ENCODE measurements around the gene CERS5.
A peak's percentile ranks its signal among the peaks of the same experiment; 100 is the strongest.

The CERS5 gene

GRCh38 chr12:50087151-50087550 lies 80.0 kb downstream of the CERS5 start:
- DNase-seq (ENCODE audit: low read depth) = no peak
- H3K4me3 ChIP-seq (ENCODE audit: low read length) = no peak overlapping the region
- TF ChIP-seq, protein P1, sequence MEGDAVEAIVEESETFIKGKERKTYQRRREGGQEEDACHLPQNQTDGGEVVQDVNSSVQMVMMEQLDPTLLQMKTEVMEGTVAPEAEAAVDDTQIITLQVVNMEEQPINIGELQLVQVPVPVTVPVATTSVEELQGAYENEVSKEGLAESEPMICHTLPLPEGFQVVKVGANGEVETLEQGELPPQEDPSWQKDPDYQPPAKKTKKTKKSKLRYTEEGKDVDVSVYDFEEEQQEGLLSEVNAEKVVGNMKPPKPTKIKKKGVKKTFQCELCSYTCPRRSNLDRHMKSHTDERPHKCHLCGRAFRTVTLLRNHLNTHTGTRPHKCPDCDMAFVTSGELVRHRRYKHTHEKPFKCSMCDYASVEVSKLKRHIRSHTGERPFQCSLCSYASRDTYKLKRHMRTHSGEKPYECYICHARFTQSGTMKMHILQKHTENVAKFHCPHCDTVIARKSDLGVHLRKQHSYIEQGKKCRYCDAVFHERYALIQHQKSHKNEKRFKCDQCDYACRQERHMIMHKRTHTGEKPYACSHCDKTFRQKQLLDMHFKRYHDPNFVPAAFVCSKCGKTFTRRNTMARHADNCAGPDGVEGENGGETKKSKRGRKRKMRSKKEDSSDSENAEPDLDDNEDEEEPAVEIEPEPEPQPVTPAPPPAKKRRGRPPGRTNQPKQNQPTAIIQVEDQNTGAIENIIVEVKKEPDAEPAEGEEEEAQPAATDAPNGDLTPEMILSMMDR (conservative IDR thresholded peaks at IDR 0.05; ENCODE audit: low read length) = no peak

- peak overlapping the region; percentile 90 for H3K4me3 ChIP-seq (ENCODE audit: low read length)
- TF ChIP-seq, protein P1 (conservative IDR thresholded peaks at IDR 0.05; ENCODE audit: low read length) = no peak
- DNase-seq (ENCODE audit: low read depth) = no peak
Measured at GRCh38 chr12:50086148-50086547, 81.0 kb downstream of the CERS5 start.

DNA sequence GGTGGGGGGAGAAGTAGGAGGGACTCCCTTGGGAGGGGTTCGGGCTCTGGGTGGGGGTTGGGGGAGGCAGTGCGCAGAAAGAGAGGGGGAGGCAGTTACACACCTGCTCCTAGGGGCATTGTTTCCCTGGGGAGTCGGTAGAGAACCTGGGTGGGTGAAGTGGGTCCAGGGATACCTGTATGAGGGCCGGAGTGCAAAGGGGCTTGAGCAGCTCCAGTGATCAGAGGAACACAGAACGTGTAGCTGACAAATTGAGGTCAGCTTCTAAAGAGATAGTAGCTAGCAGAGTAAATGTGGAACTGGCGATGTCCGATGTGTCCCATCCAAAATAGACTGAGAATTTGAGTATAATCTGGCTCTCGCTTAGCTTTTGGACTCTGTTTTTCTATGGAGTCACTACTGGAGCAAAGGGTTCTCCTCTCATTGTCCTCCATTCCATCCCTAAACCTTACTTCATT lies 81.5 kb downstream of the CERS5 start:
- no peak for DNase-seq (ENCODE audit: low read depth)
- peak overlapping the region; percentile 90 for H3K4me3 ChIP-seq (ENCODE audit: low read length)
- TF ChIP-seq, protein P1 (conservative IDR thresholded peaks at IDR 0.05; ENCODE audit: low read length) = no peak

DNA sequence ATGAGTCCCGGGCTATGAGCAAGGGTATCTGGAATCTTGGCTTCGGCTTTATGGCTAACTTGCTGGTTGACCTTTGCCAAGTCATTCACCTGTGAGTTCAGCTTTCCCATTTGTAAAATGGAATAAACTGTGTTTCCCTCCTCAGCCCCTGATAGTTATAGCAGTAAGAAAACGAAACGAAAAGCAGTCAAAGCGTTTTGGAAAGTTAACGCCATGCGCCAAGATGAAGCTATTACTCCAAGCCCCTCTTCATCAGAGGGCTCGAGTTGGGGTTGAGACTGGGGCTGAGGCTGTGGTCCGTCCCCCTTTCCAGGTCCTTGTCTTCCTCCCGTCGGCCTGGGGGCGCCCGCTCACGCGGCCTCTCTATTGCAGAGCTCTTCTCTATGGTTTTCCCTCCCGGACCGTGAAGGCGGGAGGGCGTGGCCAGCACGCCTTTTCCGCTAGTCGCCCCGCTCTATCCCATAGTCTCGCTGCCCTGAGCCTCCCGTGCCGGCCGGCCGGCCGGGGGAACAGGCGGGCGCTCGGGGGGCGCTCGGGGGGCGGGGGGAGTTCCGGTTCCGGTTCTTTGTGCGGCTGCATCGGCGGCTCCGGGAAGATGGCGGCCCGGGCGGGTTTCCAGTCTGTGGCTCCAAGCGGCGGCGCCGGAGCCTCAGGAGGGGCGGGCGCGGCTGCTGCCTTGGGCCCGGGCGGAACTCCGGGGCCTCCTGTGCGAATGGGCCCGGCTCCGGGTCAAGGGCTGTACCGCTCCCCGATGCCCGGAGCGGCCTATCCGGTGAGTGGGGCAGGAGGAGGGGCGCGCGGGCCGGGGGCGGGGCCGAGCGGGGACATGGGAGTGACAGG lies 82.2 kb downstream of the CERS5 start, which contains the start of gene SMARCD1:
TSS of gene SMARCD1 (plus strand) at position 568 of the 840 bp plus-strand sequence. CDS start at position 596, 28 bp downstream.
- TF ChIP-seq, protein P1 (conservative IDR thresholded peaks at IDR 0.05; ENCODE audit: low read length) = peak; percentile 62

DNA sequence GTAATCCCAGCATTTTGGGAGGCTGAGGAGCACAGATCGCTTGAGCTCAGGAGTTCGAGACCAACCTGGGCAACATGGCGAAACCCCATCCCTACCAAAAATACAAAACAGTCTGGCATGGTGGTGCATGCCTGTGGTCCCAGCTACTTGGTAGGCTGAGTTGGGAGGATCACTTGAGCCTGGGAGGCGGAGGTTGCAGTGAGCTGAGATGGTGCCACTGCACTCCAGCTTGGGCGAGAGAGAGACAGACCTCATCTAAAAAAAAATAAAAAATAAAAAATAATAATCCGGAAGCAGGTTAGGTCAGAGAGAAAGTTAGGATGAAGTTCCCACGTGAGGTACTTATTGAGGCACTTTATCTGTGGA lies 82.8 kb downstream of the CERS5 start:
- H3K4me3 ChIP-seq (ENCODE audit: low read length) = peak overlapping the region; percentile 90
- peak; percentile 20 for DNase-seq (ENCODE audit: low read depth)

More for the DNA sequence above, 82.2 kb downstream of the CERS5 start, which contains the start of gene SMARCD1:
- peak within 1 kb of the TSS; percentile 90 for H3K4me3 ChIP-seq (ENCODE audit: low read length)
- peak; percentile 90 for DNase-seq (ENCODE audit: low read depth)

GRCh38 chr12:50083301-50083700 lies 83.9 kb downstream of the CERS5 start:
- no peak overlapping the region for H3K4me3 ChIP-seq (ENCODE audit: low read length)
- TF ChIP-seq, protein P1 (conservative IDR thresholded peaks at IDR 0.05; ENCODE audit: low read length) = no peak
- peak; percentile 17 for DNase-seq (ENCODE audit: low read depth)

- DNase-seq (ENCODE audit: low read depth) = no peak
- TF ChIP-seq, protein P1 (conservative IDR thresholded peaks at IDR 0.05; ENCODE audit: low read length) = no peak
- no peak overlapping the region for H3K4me3 ChIP-seq (ENCODE audit: low read length)
Measured at GRCh38 chr12:50082644-50083043, 84.5 kb downstream of the CERS5 start.
